WTC11 (cell line): ENCODE data around the gene CHST7.

Source experiments
- ATF2 ChIP-seq: sonication (generic); formaldehyde crosslinking; IDR thresholded peaks from 2 replicates; pipeline ENCODE4 v1.8.1; 2022; ENCODE audit warnings: low read depth, missing genetic modification reagents, borderline replicate concordance
- CBFB ChIP-seq: sonication (generic); formaldehyde crosslinking; IDR thresholded peaks from 2 replicates; pipeline ENCODE4 v1.8.1; 2022; ENCODE audit warnings: mild to moderate bottlenecking, low read depth, missing genetic modification reagents
- CTCF ChIP-seq: fragments of 200-600 bp; IDR thresholded peaks from 2 replicates; pipeline ENCODE4 v1.8.0; 2022; ENCODE audit warnings: antibody characterized with exemption
- JAZF1 ChIP-seq: fragments of 250-450 bp; sonication (Bioruptor Pico); IDR thresholded peaks from 2 replicates; pipeline ENCODE4 v1.9.0; 2021; ENCODE audit warnings: moderate library complexity, mild to moderate bottlenecking, inconsistent platforms
- JUN ChIP-seq: sonication (generic); formaldehyde crosslinking; IDR thresholded peaks from 2 replicates; pipeline ENCODE4 v1.8.0; 2023; ENCODE audit warnings: mild to moderate bottlenecking, missing genetic modification reagents
- KAT7 ChIP-seq: sonication (generic); formaldehyde crosslinking; IDR thresholded peaks from 2 replicates; pipeline ENCODE4 v1.8.1; 2023; ENCODE audit warnings: missing genetic modification reagents, mild to moderate bottlenecking, borderline replicate concordance
- NR2C2 ChIP-seq: sonication (generic); formaldehyde crosslinking; IDR thresholded peaks from 2 replicates; pipeline ENCODE4 v1.8.0; 2022; ENCODE audit warnings: mild to moderate bottlenecking, missing genetic modification reagents
- RELA ChIP-seq: sonication (generic); formaldehyde crosslinking; IDR thresholded peaks from 2 replicates; pipeline ENCODE4 v1.8.1; 2022; ENCODE audit warnings: missing genetic modification reagents, mild to moderate bottlenecking, borderline replicate concordance
- RORB ChIP-seq: fragments of 250-450 bp; sonication (Bioruptor Pico); IDR thresholded peaks from 2 replicates; pipeline ENCODE4 v1.9.0; 2021; ENCODE audit warnings: mild to moderate bottlenecking
- SP1 ChIP-seq: sonication (generic); formaldehyde crosslinking; conservative IDR thresholded peaks from 2 replicates; pipeline ENCODE4 v1.8.1; 2022; ENCODE audit warnings: missing genetic modification reagents
- TEAD1 ChIP-seq: sonication (generic); formaldehyde crosslinking; IDR thresholded peaks from 2 replicates; pipeline ENCODE4 v1.8.0; 2022; ENCODE audit warnings: mild to moderate bottlenecking, missing genetic modification reagents

- TF ChIP-seq JAZF1 (CRISPR knock-in tag) (no peak), CTCF (no peak), SP1 (CRISPR knock-in tag) (no peak), RORB (CRISPR knock-in tag) (no peak), JUN (CRISPR knock-in tag) (no peak), KAT7 (CRISPR knock-in tag) (no peak), ATF2 (CRISPR knock-in tag) (no peak), CBFB (CRISPR knock-in tag) (no peak), NR2C2 (peak; percentile 51; the same call in 1 of the 2 replicates), RELA (CRISPR knock-in tag) (no peak), TEAD1 (no peak)
Observed at GRCh38 chrX:46574774-46575381, 1.3 kb downstream of the CHST7 start.
